OCI-LY7 (cell line): ENCODE results near the gene CNTNAP4. TPM values are rescaled to one million over a fixed set of nuclear protein-coding genes. Genes with fewer than 3 reads are reported as not detected.

Source experiments
- BruUV-seq: library from RNA; stranded (reverse); fragments of 400-500 nt; replicated peaks from 2 replicates; lab custom pipeline; 2021; lab: Mats Ljungman, UMichigan
- CTCF ChIA-PET: fragments of 300-600 bp; sonication (Branson Sonifier 250); formaldehyde crosslinking; loops from one replicate; lab custom pipeline; 2022; ENCODE audit warnings: antibody characterized with exemption; ENCODE audit not compliant: unreplicated experiment; lab: Charles Lee
- POLR2A ChIA-PET: fragments of 300-600 bp; sonication (Branson Sonifier 250); formaldehyde crosslinking; loops from one replicate; lab custom pipeline; 2022; ENCODE audit warnings: antibody characterized with exemption; lab: Charles Lee
- DNase-seq: peaks from one replicate; pipeline ENCODE4 v3.0.0-alpha.2; 2015; ENCODE audit warnings: low spot score
- H2AFZ ChIP-seq: fragments of 200-600 bp; sonication (generic), shearing (Covaris generic); 2 replicates; pipeline ENCODE4 v1.6.1; 2014; ENCODE audit warnings: mild to moderate bottlenecking, antibody characterized with exemption, low read length, moderate library complexity
- H3K27ac ChIP-seq: fragments of 200-600 bp; sonication (generic); 2 replicates; pipeline ENCODE4 v1.5.1; 2014; ENCODE audit warnings: mixed run types, low read depth, mild to moderate bottlenecking, moderate library complexity, low read length, inconsistent platforms; ENCODE audit not compliant: poor library complexity, severe bottlenecking
- H3K36me3 ChIP-seq: fragments of 200-600 bp; sonication (generic); 2 replicates; pipeline ENCODE4 v1.6.1; 2014; ENCODE audit warnings: mild to moderate bottlenecking, antibody characterized with exemption, low read length, moderate library complexity, mixed read lengths; ENCODE audit not compliant: insufficient read depth
- H3K4me1 ChIP-seq: fragments of 200-600 bp; sonication (generic); 2 replicates; pipeline ENCODE4 v1.5.1; 2014; ENCODE audit warnings: mild to moderate bottlenecking, low read length; ENCODE audit not compliant: insufficient read depth, poor library complexity, severe bottlenecking
- H3K4me2 ChIP-seq: fragments of 200-600 bp; sonication (generic); 2 replicates; pipeline ENCODE4 v1.6.1; 2014; ENCODE audit warnings: mild to moderate bottlenecking, low read length
- H3K4me3 ChIP-seq: fragments of 200-600 bp; sonication (generic); 2 replicates; pipeline ENCODE4 v1.5.1; 2014; ENCODE audit warnings: mild to moderate bottlenecking, low read depth, low read length; ENCODE audit not compliant: poor library complexity, severe bottlenecking
- H3K79me2 ChIP-seq: fragments of 200-600 bp; sonication (generic); 2 replicates; pipeline ENCODE4 v1.6.1; 2016; ENCODE audit warnings: low read depth, mild to moderate bottlenecking, low read length, moderate library complexity, mixed read lengths; ENCODE audit not compliant: insufficient read depth
- H3K9me2 ChIP-seq: fragments of 200-600 bp; sonication (generic); 2 replicates; pipeline ENCODE4 v1.6.1; 2016; ENCODE audit warnings: mild to moderate bottlenecking, low read length, mixed read lengths; ENCODE audit not compliant: insufficient read depth
- H3K9me3 ChIP-seq: fragments of 200-600 bp; sonication (generic); 2 replicates; pipeline ENCODE4 v1.6.1; 2014; ENCODE audit warnings: mild to moderate bottlenecking, mixed run types, low read length, mixed read lengths
- H4K20me1 ChIP-seq: fragments of 200-600 bp; sonication (generic); 2 replicates; pipeline ENCODE4 v1.6.1; 2014; ENCODE audit warnings: mild to moderate bottlenecking, antibody characterized with exemption, low read length, moderate library complexity, mixed read lengths; ENCODE audit not compliant: insufficient read depth
- EZH2phosphoT487 ChIP-seq: fragments of 200-600 bp; sonication (generic); IDR thresholded peaks from 2 replicates; pipeline ENCODE4 v1.6.1; 2018; ENCODE audit warnings: low read depth, borderline replicate concordance, mild to moderate bottlenecking, mixed run types, antibody characterized with exemption, low read length, moderate library complexity, mixed read lengths
- intact Hi-C: fragments of 100-400 bp; cut with micrococcal nuclease; formaldehyde crosslinking; loops from one replicate; pipeline ENCODE4 v1.10.0; 2022; ENCODE audit not compliant: unreplicated experiment
- total RNA-seq, 2 experiments: library from RNA; depleted of rRNA in 1 of 2; stranded (reverse); fragments of >200 nt in 1 of 2; shearing (Covaris generic) in 1 of 2; gene quantifications; 2 replicates each; pipeline ENCODE4 v1.2.3, GENCODE V29; 2014 to 2022
- TF ChIP-seq, protein P1 (sequence below): fragments of 200-600 bp; sonication (generic); conservative IDR thresholded peaks from 2 replicates; pipeline ENCODE4 v1.5.1; 2014; ENCODE audit warnings: mild to moderate bottlenecking, antibody characterized with exemption, low read length, moderate library complexity, mixed read lengths

The CNTNAP4 gene
- total RNA-seq, 2 experiments from 2014 or later: not detected

DNA sequence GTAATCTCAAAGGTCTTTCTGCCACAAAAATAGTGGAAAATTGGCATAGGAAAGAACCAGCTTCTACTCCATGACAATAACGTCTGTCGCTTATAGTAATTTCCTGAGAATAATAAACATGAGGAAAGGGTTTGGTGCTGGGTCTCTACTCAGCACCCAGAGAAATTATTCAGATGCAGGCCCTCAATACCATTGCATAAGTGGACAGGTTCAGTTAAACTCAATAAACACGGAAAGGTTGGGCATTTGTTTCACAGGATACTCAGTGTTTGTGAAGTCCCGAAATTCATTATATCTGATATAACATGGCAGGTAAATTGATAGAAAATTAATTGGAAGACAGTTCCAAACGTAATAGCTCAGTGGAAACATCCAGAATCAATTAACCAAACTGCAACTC lies 254.0 kb downstream of the CNTNAP4 start:
- Histone ChIP-seq H3K36me3 (no peaks in the 10 kb centered on the region), H4K20me1 (no peaks in the 10 kb centered on the region; the same call in 1 of the 2 replicates), H3K27ac (no peak overlapping the region), H3K4me3 (no peak overlapping the region), H3K4me2 (no peak overlapping the region), H3K9me3 (no peaks in the 10 kb centered on the region), H3K4me1 (no peaks in the 10 kb centered on the region), H3K79me2 (no peaks in the 10 kb centered on the region), H2AFZ (no peak overlapping the region), H3K9me2 (no peaks in the 10 kb centered on the region)
- TF ChIP-seq EZH2phosphoT487: no peak
- BruUV-seq: no TSS peak
- ChIA-PET POLR2A (no interaction called here), CTCF (no interaction called here)
- intact Hi-C loops: no loop called here
- DNase-seq: no peak

- POLR2A ChIA-PET: interaction anchor here (0.6 to 0.9 kb wide), 3 partner anchors 11 to 1665 kb away, joined by 3 to 5 read pairs (median 3); no protein-coding TSS in a partner anchor
- TF ChIP-seq, protein P1, sequence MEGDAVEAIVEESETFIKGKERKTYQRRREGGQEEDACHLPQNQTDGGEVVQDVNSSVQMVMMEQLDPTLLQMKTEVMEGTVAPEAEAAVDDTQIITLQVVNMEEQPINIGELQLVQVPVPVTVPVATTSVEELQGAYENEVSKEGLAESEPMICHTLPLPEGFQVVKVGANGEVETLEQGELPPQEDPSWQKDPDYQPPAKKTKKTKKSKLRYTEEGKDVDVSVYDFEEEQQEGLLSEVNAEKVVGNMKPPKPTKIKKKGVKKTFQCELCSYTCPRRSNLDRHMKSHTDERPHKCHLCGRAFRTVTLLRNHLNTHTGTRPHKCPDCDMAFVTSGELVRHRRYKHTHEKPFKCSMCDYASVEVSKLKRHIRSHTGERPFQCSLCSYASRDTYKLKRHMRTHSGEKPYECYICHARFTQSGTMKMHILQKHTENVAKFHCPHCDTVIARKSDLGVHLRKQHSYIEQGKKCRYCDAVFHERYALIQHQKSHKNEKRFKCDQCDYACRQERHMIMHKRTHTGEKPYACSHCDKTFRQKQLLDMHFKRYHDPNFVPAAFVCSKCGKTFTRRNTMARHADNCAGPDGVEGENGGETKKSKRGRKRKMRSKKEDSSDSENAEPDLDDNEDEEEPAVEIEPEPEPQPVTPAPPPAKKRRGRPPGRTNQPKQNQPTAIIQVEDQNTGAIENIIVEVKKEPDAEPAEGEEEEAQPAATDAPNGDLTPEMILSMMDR: no peak
- TF ChIP-seq EZH2phosphoT487: no peak
Measured at GRCh38 chr16:76532188-76532973, 255.2 kb downstream of the CNTNAP4 start.

GRCh38 chr16:76539609-76540008 lies 262.4 kb downstream of the CNTNAP4 start:
- intact Hi-C loops: no loop called here
- DNase-seq: no peak
- ChIA-PET CTCF (no interaction called here), POLR2A (no interaction called here)
- H3K79me2 ChIP-seq: no peaks in the 10 kb centered on the region
- TF ChIP-seq EZH2phosphoT487: no peak
- TF ChIP-seq, protein P1: no peak
- H4K20me1 ChIP-seq: no peaks in the 10 kb centered on the region; the same call in 1 of the 2 replicates
- H3K4me2 ChIP-seq: no peak overlapping the region
- no peaks in the 10 kb centered on the region for H3K9me3 ChIP-seq
- no peaks in the 10 kb centered on the region for H3K36me3 ChIP-seq
- H3K27ac ChIP-seq: no peak overlapping the region
- no peak overlapping the region for H3K4me3 ChIP-seq
- BruUV-seq: no TSS peak
- H2AFZ ChIP-seq: no peak overlapping the region
- H3K4me1 ChIP-seq: no peaks in the 10 kb centered on the region
- no peaks in the 10 kb centered on the region for H3K9me2 ChIP-seq

More at GRCh38 chr16:76532188-76532973, 255.2 kb downstream of the CNTNAP4 start:
- BruUV-seq: no TSS peak
- intact Hi-C loops: no loop called here
- CTCF ChIA-PET: no interaction called here
- no peak overlapping the region for H3K27ac ChIP-seq
- no peaks in the 10 kb centered on the region for H3K4me1 ChIP-seq
- H3K4me3 ChIP-seq: no peak overlapping the region
- no peaks in the 10 kb centered on the region for H3K9me3 ChIP-seq
- no peaks in the 10 kb centered on the region for H3K9me2 ChIP-seq
- no peak overlapping the region for H2AFZ ChIP-seq
- no peak for DNase-seq
- no peaks in the 10 kb centered on the region for H3K36me3 ChIP-seq
- H3K4me2 ChIP-seq: no peak overlapping the region
- no peaks in the 10 kb centered on the region; the same call in 1 of the 2 replicates for H4K20me1 ChIP-seq
- no peaks in the 10 kb centered on the region for H3K79me2 ChIP-seq
